ENCODE results near the gene NECTIN3. TPM values are rescaled to one million over a fixed set of nuclear protein-coding genes. Genes with fewer than 3 reads are reported as not detected.

NECTIN3 gene
- total and polyA plus RNA-seq, 2 donors (not counting 1 experiment from before 2014, with no cell fraction given) = 0.19 to 1.9 TPM

DNA sequence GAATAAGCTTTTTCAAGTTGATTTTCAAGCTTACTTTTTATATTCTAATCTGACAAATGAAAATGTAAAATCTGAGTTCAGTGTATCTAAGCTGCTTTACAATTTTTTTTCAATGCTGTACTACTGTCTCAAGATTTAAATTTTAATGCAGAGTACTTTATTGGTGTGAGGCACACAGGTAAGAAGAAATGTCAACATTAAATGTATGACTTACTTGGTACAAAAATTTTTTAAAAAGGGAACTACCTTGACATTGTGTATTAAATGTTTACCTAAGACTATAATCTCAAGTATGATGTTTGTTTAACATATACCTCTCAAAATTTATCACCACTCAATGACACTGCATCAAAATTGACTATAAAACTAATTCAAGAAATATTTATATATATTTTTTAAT lies 62.7 kb downstream of the NECTIN3 start:
- H3K27ac ChIP-seq (ENCODE audit: low read length in 2 of 2) = no peak overlapping the region
- H3K27me3 Mint-ChIP-seq = peaks cover 1% of the 10 kb centered on the region
- H3K4me1 ChIP-seq (ENCODE audit: control insufficient read depth in 2 of 2, insufficient read depth in 2 of 2, low read length in 2 of 2) = no peaks in the 10 kb centered on the region
- no peak for ATAC-seq (ENCODE audit: low read depth)
- H3K4me2 ChIP-seq (replicated peaks; ENCODE audit: low read depth, low read length, poor library complexity, severe bottlenecking) = no peak overlapping the region
- H3K4me3 Mint-ChIP-seq = no peak overlapping the region
- H3K4me1 Mint-ChIP-seq = no peaks in the 10 kb centered on the region
- no peak for TF ChIP-seq EZH2 (IDR thresholded peaks at IDR 0.05; ENCODE audit: borderline replicate concordance, insufficient read depth, low read depth, low read length, poor library complexity, severe bottlenecking)
- TF ChIP-seq, protein P1, sequence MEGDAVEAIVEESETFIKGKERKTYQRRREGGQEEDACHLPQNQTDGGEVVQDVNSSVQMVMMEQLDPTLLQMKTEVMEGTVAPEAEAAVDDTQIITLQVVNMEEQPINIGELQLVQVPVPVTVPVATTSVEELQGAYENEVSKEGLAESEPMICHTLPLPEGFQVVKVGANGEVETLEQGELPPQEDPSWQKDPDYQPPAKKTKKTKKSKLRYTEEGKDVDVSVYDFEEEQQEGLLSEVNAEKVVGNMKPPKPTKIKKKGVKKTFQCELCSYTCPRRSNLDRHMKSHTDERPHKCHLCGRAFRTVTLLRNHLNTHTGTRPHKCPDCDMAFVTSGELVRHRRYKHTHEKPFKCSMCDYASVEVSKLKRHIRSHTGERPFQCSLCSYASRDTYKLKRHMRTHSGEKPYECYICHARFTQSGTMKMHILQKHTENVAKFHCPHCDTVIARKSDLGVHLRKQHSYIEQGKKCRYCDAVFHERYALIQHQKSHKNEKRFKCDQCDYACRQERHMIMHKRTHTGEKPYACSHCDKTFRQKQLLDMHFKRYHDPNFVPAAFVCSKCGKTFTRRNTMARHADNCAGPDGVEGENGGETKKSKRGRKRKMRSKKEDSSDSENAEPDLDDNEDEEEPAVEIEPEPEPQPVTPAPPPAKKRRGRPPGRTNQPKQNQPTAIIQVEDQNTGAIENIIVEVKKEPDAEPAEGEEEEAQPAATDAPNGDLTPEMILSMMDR (IDR thresholded peaks at IDR 0.05) = no peak
- no peak overlapping the region for H2AFZ ChIP-seq (ENCODE audit: insufficient read depth, low read depth, low read length, poor library complexity, severe bottlenecking)
- no peak overlapping the region for H3K9ac ChIP-seq (ENCODE audit: low read length)
- intact Hi-C loops (cut with micrococcal nuclease) = no loop called here
- H3K27me3 ChIP-seq (replicated peaks in 1 of 4; ENCODE audit: control extremely low read depth in 1 of 4, control insufficient read depth in 3 of 4, insufficient read depth in 4 of 4, low read length in 3 of 4) = no peaks in the 10 kb centered on the region
- no peak for DNase-seq
- CTCF ChIA-PET = no interaction called here
- no peaks in the 10 kb centered on the region for H4K20me1 ChIP-seq (ENCODE audit: control insufficient read depth, insufficient read depth, low read length, poor library complexity, severe bottlenecking)
- H3K9me3 ChIP-seq (ENCODE audit: control extremely low read depth in 1 of 3, control insufficient read depth in 2 of 3, insufficient read depth in 1 of 3, low read length in 2 of 3) = no peaks in the 10 kb centered on the region
- H3K36me3 ChIP-seq (replicated peaks in 1 of 2; ENCODE audit: control extremely low read depth in 1 of 2, control insufficient read depth in 1 of 2, extremely low read depth in 1 of 2, insufficient read depth in 2 of 2, low read length in 1 of 2) = no peaks in the 10 kb centered on the region
- no peaks in the 10 kb centered on the region for H3K9me3 Mint-ChIP-seq (ENCODE audit: insufficient read depth)
- H3K27ac Mint-ChIP-seq = no peak overlapping the region
- no peak overlapping the region for H3K4me3 ChIP-seq (ENCODE audit: control extremely low read depth in 1 of 5, extremely low read depth in 1 of 5, insufficient read depth in 1 of 5, low read depth in 2 of 5, low read length in 4 of 5)
- POLR2A ChIA-PET = no interaction called here
- no peaks in the 10 kb centered on the region for H3K79me2 ChIP-seq (ENCODE audit: control insufficient read depth, insufficient read depth, low read length)

- TF ChIP-seq, protein P1 (IDR thresholded peaks at IDR 0.05) = no peak
- Histone ChIP-seq H3K79me2 (ENCODE audit: control insufficient read depth, insufficient read depth, low read length) (no peaks in the 10 kb centered on the region), H4K20me1 (ENCODE audit: control insufficient read depth, insufficient read depth, low read length, poor library complexity, severe bottlenecking) (no peaks in the 10 kb centered on the region), H3K36me3 (replicated peaks in 1 of 2; ENCODE audit: control extremely low read depth in 1 of 2, control insufficient read depth in 1 of 2, extremely low read depth in 1 of 2, insufficient read depth in 2 of 2, low read length in 1 of 2) (no peaks in the 10 kb centered on the region), H3K9ac (ENCODE audit: low read length) (no peak overlapping the region), H3K27me3 (replicated peaks in 1 of 4; ENCODE audit: control extremely low read depth in 1 of 4, control insufficient read depth in 3 of 4, insufficient read depth in 4 of 4, low read length in 3 of 4) (no peaks in the 10 kb centered on the region), H3K4me3 (ENCODE audit: control extremely low read depth in 1 of 5, extremely low read depth in 1 of 5, insufficient read depth in 1 of 5, low read depth in 2 of 5, low read length in 4 of 5) (no peak overlapping the region), H3K4me1 (ENCODE audit: control insufficient read depth in 2 of 2, insufficient read depth in 2 of 2, low read length in 2 of 2) (no peaks in the 10 kb centered on the region), H3K4me2 (replicated peaks; ENCODE audit: low read depth, low read length, poor library complexity, severe bottlenecking) (no peak overlapping the region), H3K9me3 (ENCODE audit: control extremely low read depth in 1 of 3, control insufficient read depth in 2 of 3, insufficient read depth in 1 of 3, low read length in 2 of 3) (peaks cover 0 to 1% (median 0%) of the 10 kb centered on the region in 3 donors), H2AFZ (ENCODE audit: insufficient read depth, low read depth, low read length, poor library complexity, severe bottlenecking) (no peak overlapping the region), H3K27ac (ENCODE audit: low read length in 2 of 2) (no peak overlapping the region)
- Mint-ChIP-seq H3K9me3 (ENCODE audit: insufficient read depth) (no peaks in the 10 kb centered on the region), H3K4me3 (no peak overlapping the region), H3K27me3 (peaks cover 4% of the 10 kb centered on the region), H3K4me1 (no peaks in the 10 kb centered on the region), H3K27ac (no peak overlapping the region)
- CTCF ChIA-PET = no interaction called here
- ATAC-seq (ENCODE audit: low read depth) (no peak), DNase-seq (no peak)
- intact Hi-C loops (cut with micrococcal nuclease) = no loop called here
- POLR2A ChIA-PET = no interaction called here
Measured at GRCh38 chr3:111151438-111151837, 79.8 kb downstream of the NECTIN3 start.
